HEK293 (cell line): ENCODE results near the gene DOK7.

Experiments used
- CTCF ChIA-PET: fragments of 350-600 bp; formaldehyde crosslinking; extraction: SDS; loops from one replicate; lab custom pipeline; 2021; ENCODE audit warnings: antibody characterized with exemption; lab: Yijun Ruan, JAX
- POLR2A ChIA-PET: fragments of 300-600 bp; formaldehyde crosslinking; extraction: SDS; loops from one replicate; lab custom pipeline; 2020; ENCODE audit warnings: antibody characterized with exemption, inconsistent platforms; lab: Yijun Ruan, JAX
- H3K27ac ChIP-seq: fragments of 200-500 bp; sonication (Bioruptor generic); 2 replicates; pipeline ENCODE4 v1.5.1; 2014; ENCODE audit warnings: low read depth, low read length, control low read depth, inconsistent platforms; ENCODE audit errors: extremely low read depth
- H3K36me3 ChIP-seq, 2 experiments: fragments of 200-500 bp in 1 of 2; sonication (Bioruptor generic) in 1 of 2; 1 replicate in 1 of 2; 2 replicates in 1 of 2; pipeline ENCODE4 v1.5.1; 2014 to 2017; ENCODE audit warnings: inconsistent platforms in 2 of 2, low read length in 2 of 2; ENCODE audit not compliant: control insufficient read depth in 2 of 2, insufficient read depth in 1 of 2
- H3K4me1 ChIP-seq: fragments of 200-500 bp; sonication (Bioruptor generic); 2 replicates; pipeline ENCODE4 v1.5.1; 2014; ENCODE audit warnings: mild to moderate bottlenecking, low read length, inconsistent platforms; ENCODE audit not compliant: control insufficient read depth, insufficient read depth
- H3K4me3 ChIP-seq: 2 replicates; pipeline ENCODE4 v1.5.1; 2011; ENCODE audit warnings: low read depth, mild to moderate bottlenecking, control low read depth, low read length, moderate library complexity
- H3K9me3 ChIP-seq: fragments of 200-500 bp; sonication (Bioruptor generic); 2 replicates; pipeline ENCODE4 v1.5.1; 2014; ENCODE audit warnings: low read depth, low read length, inconsistent platforms; ENCODE audit not compliant: control insufficient read depth, insufficient read depth
- BCL11B ChIP-seq: fragments of 450-650 bp; formaldehyde crosslinking; IDR thresholded peaks from 2 replicates; pipeline ENCODE4 v1.5.1; 2016; ENCODE audit warnings: low read depth, missing biosample characterization, missing genetic modification characterization
- SCRT1 ChIP-seq: fragments of 450-650 bp; formaldehyde crosslinking; IDR thresholded peaks from 2 replicates; pipeline ENCODE4 v1.5.1; 2016; ENCODE audit warnings: missing biosample characterization, missing genetic modification characterization, borderline replicate concordance
- SETDB1 ChIP-seq: IDR thresholded peaks from one replicate; pipeline ENCODE4 v1.6.1; 2017; ENCODE audit warnings: mild to moderate bottlenecking, low read length, moderate library complexity, mixed read lengths; ENCODE audit not compliant: insufficient read length
- SP2 ChIP-seq: fragments of 450-650 bp; formaldehyde crosslinking; IDR thresholded peaks from 2 replicates; pipeline ENCODE4 v1.5.1; 2016; ENCODE audit warnings: missing biosample characterization, missing genetic modification characterization
- ZFP69B ChIP-seq: fragments of 450-650 bp; formaldehyde crosslinking; IDR thresholded peaks from 2 replicates; pipeline ENCODE4 v1.5.1; 2016; ENCODE audit warnings: missing biosample characterization, missing genetic modification characterization
- ZNF146 ChIP-seq: fragments of 450-650 bp; formaldehyde crosslinking; IDR thresholded peaks from 2 replicates; pipeline ENCODE4 v1.5.1; 2016; ENCODE audit warnings: missing biosample characterization, missing genetic modification characterization
- ZNF169 ChIP-seq: fragments of 450-650 bp; formaldehyde crosslinking; IDR thresholded peaks from 2 replicates; pipeline ENCODE4 v1.5.1; 2016; ENCODE audit warnings: missing biosample characterization, missing genetic modification characterization
- ZNF211 ChIP-seq: fragments of 450-650 bp; formaldehyde crosslinking; IDR thresholded peaks from 2 replicates; pipeline ENCODE4 v1.5.1; 2016; ENCODE audit warnings: low read depth, missing biosample characterization, missing genetic modification characterization
- ZNF221 ChIP-seq: fragments of 450-650 bp; formaldehyde crosslinking; IDR thresholded peaks from 2 replicates; pipeline ENCODE4 v1.5.1; 2017; ENCODE audit warnings: missing biosample characterization, missing genetic modification characterization, borderline replicate concordance
- ZNF24 ChIP-seq: fragments of 450-650 bp; formaldehyde crosslinking; IDR thresholded peaks from 2 replicates; pipeline ENCODE4 v1.5.1; 2016; ENCODE audit warnings: missing biosample characterization, missing genetic modification characterization
- ZNF248 ChIP-seq: fragments of 450-650 bp; formaldehyde crosslinking; IDR thresholded peaks from 2 replicates; pipeline ENCODE4 v1.5.1; 2017; ENCODE audit warnings: missing biosample characterization, missing genetic modification characterization
- ZNF423 ChIP-seq: fragments of 450-650 bp; formaldehyde crosslinking; IDR thresholded peaks from 2 replicates; pipeline ENCODE4 v1.5.1; 2016; ENCODE audit warnings: missing biosample characterization, missing genetic modification characterization
- ZNF510 ChIP-seq: fragments of 450-650 bp; formaldehyde crosslinking; IDR thresholded peaks from 2 replicates; pipeline ENCODE4 v1.5.1; 2018; ENCODE audit warnings: mild to moderate bottlenecking, missing genetic modification characterization, missing biosample characterization; ENCODE audit not compliant: insufficient replicate concordance
- ZNF560 ChIP-seq: fragments of 450-650 bp; formaldehyde crosslinking; IDR thresholded peaks from 2 replicates; pipeline ENCODE4 v1.5.1; 2017; ENCODE audit warnings: missing biosample characterization, missing genetic modification characterization, borderline replicate concordance
- ZNF626 ChIP-seq: fragments of 450-650 bp; sonication (Bioruptor Pico); formaldehyde crosslinking; IDR thresholded peaks from 2 replicates; pipeline ENCODE4 v1.5.1; 2018; ENCODE audit warnings: missing biosample characterization, missing genetic modification characterization, inconsistent platforms
- ZNF654 ChIP-seq: fragments of 450-650 bp; formaldehyde crosslinking; IDR thresholded peaks from 2 replicates; pipeline ENCODE4 v1.5.1; 2016; ENCODE audit warnings: low read depth, missing biosample characterization, missing genetic modification characterization
- ZNF660 ChIP-seq: fragments of 450-650 bp; IDR thresholded peaks from 2 replicates; pipeline ENCODE4 v1.5.1; 2018; ENCODE audit warnings: missing biosample characterization, mild to moderate bottlenecking, missing genetic modification characterization
- ZNF776 ChIP-seq: fragments of 450-650 bp; formaldehyde crosslinking; IDR thresholded peaks from 2 replicates; pipeline ENCODE4 v1.5.0; 2017; ENCODE audit warnings: missing biosample characterization, missing genetic modification characterization, borderline replicate concordance
- ZNF785 ChIP-seq: fragments of 450-650 bp; formaldehyde crosslinking; IDR thresholded peaks from 2 replicates; pipeline ENCODE4 v1.5.1; 2016; ENCODE audit warnings: missing biosample characterization, missing genetic modification characterization
- ZNF792 ChIP-seq: fragments of 450-650 bp; formaldehyde crosslinking; IDR thresholded peaks from 2 replicates; pipeline ENCODE4 v1.5.1; 2016; ENCODE audit warnings: missing biosample characterization, missing genetic modification characterization
- ZNF830 ChIP-seq: fragments of 450-650 bp; IDR thresholded peaks from 2 replicates; pipeline ENCODE4 v1.5.0; 2018; ENCODE audit warnings: missing biosample characterization, missing genetic modification characterization, low read depth, mild to moderate bottlenecking, moderate library complexity
- ZNF843 ChIP-seq: fragments of 450-650 bp; formaldehyde crosslinking; IDR thresholded peaks from 2 replicates; pipeline ENCODE4 v1.5.1; 2016; ENCODE audit warnings: missing biosample characterization, missing genetic modification characterization
- TF ChIP-seq, protein P1 (sequence below): fragments of 450-650 bp; IDR thresholded peaks from 2 replicates; pipeline ENCODE4 v1.5.1; 2018; ENCODE audit warnings: missing biosample characterization, missing genetic modification characterization
- TF ChIP-seq, protein P2 (sequence below): fragments of 450-650 bp; formaldehyde crosslinking; IDR thresholded peaks from 2 replicates; pipeline ENCODE4 v1.5.1; 2016; ENCODE audit warnings: missing biosample characterization, missing genetic modification characterization
- TF ChIP-seq, protein P3 (sequence below): fragments of 450-650 bp; formaldehyde crosslinking; conservative IDR thresholded peaks from 2 replicates; pipeline ENCODE4 v1.5.1; 2016; ENCODE audit warnings: low read depth, missing biosample characterization, missing genetic modification characterization

Gene DOK7

DNA sequence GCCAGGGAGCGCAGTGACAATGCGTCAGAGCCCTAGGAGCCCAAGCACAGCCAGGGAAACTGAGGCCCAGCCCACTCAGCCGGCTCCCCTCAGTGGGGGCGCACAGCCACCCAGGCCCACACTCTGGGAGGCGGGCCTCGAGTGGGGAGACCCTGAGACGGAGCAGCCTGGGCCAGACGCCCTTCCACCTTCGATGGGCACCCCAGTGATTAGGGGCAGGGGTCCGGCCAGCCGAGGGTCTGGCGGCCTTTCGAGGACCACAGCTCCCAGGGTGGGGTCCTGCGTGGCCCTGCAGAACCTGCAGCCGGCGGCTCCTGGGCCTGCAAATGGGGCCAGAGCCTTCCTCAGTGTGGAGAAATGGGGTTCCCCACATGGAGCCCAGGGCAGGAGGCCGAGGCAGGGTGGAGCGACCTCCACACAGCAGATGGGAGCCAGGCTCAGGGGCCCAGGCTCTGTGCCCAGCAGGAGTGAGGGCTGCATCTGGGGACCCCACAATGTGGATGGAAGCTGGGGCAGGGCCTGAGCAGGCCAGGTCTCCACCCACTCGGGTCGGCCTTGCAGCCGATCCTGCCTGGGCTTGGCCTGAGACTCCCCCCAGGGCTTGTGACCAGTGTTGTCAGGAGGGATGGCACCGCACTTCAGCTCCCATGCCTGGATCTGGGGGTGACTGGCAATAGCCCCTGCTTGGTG, 16.3 kb upstream of the DOK7 start:
- Histone ChIP-seq H3K4me3 (no peak overlapping the region), H3K27ac (no peak overlapping the region), H3K36me3 (no peaks in the 10 kb centered on the region), H3K9me3 (no peaks in the 10 kb centered on the region), H3K4me1 (no peaks in the 10 kb centered on the region)
- TF ChIP-seq ZNF560 (tag by site-specific recombination), result no peak
- TF ChIP-seq, protein P1, sequence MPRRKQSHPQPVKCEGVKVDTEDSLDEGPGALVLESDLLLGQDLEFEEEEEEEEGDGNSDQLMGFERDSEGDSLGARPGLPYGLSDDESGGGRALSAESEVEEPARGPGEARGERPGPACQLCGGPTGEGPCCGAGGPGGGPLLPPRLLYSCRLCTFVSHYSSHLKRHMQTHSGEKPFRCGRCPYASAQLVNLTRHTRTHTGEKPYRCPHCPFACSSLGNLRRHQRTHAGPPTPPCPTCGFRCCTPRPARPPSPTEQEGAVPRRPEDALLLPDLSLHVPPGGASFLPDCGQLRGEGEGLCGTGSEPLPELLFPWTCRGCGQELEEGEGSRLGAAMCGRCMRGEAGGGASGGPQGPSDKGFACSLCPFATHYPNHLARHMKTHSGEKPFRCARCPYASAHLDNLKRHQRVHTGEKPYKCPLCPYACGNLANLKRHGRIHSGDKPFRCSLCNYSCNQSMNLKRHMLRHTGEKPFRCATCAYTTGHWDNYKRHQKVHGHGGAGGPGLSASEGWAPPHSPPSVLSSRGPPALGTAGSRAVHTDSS (tag by site-specific recombination), result no peak
- TF ChIP-seq ZNF248 (tag by site-specific recombination), result no peak
- TF ChIP-seq ZNF146 (tag by site-specific recombination), result no peak
- TF ChIP-seq ZNF660 (tag by site-specific recombination), result no peak
- no peak for TF ChIP-seq ZFP69B (tag by site-specific recombination)
- no peak for TF ChIP-seq ZNF169 (tag by site-specific recombination)
- TF ChIP-seq ZNF785 (tag by site-specific recombination), result no peak
- no peak for TF ChIP-seq SETDB1
- no peak for TF ChIP-seq ZNF221 (tag by site-specific recombination)
- no peak for TF ChIP-seq ZNF423 (tag by site-specific recombination)
- TF ChIP-seq, protein P2, sequence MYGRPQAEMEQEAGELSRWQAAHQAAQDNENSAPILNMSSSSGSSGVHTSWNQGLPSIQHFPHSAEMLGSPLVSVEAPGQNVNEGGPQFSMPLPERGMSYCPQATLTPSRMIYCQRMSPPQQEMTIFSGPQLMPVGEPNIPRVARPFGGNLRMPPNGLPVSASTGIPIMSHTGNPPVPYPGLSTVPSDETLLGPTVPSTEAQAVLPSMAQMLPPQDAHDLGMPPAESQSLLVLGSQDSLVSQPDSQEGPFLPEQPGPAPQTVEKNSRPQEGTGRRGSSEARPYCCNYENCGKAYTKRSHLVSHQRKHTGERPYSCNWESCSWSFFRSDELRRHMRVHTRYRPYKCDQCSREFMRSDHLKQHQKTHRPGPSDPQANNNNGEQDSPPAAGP (tag by site-specific recombination), result no peak
- ChIA-PET CTCF (interaction anchor here (0.7 kb wide), 1 partner anchor 340 kb away, joined by 4 read pairs; no protein-coding TSS in a partner anchor), POLR2A (no interaction called here)

DNA sequence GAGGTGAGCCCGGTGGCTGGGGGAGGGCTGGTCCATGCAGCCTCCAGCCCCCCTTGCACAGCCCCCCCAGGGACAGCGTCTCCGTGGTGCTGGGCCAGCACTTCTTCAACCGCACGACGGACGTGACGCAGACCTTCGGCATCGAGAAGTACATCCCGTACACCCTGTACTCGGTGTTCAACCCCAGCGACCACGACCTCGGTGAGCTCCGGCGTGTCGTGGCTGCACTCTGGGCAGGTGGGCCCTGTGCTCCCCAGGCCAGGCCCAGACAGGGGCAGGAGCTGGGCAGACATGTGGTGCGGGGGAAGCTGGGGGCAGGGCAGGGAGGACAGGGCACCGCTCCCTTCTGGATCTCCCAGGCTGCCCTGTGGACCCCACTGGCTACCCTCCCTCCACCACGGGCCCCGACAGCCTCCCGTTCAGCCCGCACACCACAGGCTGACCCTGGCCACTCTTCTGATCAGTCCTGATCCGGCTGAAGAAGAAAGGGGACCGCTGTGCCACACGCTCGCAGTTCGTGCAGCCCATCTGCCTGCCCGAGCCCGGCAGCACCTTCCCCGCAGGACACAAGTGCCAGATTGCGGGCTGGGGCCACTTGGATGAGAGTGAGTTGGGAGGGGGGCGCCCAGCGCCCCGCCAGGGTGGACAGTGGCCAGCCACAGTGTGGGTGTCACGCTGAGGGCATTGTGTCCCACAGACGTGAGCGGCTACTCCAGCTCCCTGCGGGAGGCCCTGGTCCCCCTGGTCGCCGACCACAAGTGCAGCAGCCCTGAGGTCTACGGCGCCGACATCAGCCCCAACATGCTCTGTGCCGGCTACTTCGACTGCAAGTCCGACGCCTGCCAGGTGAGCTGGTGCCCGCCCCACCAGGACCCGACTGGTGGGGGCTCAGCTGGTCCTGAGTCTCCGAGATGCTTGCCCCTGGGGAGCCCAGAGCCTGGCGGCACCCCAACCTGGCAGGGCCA, 15.4 kb upstream of the DOK7 start:
- CTCF ChIA-PET, result interaction anchor here (0.7 to 0.9 kb wide), 2 partner anchors 254 to 341 kb away, joined by 4 read pairs; no protein-coding TSS in a partner anchor
- Histone ChIP-seq H3K4me1 (no peaks in the 10 kb centered on the region), H3K4me3 (no peak overlapping the region), H3K27ac (no peak overlapping the region), H3K36me3 (no peaks in the 10 kb centered on the region)
- POLR2A ChIA-PET, result no interaction called here
- TF ChIP-seq SCRT1 (tag by site-specific recombination) (no peak), ZNF626 (tag by site-specific recombination) (no peak), ZNF654 (no peak), ZNF24 (tag by site-specific recombination) (no peak), ZNF830 (tag by site-specific recombination) (no peak), ZNF211 (no peak), ZNF792 (tag by site-specific recombination) (no peak), ZNF843 (tag by site-specific recombination) (no peak), ZNF776 (no peak), BCL11B (tag by site-specific recombination) (no peak), ZNF560 (tag by site-specific recombination) (no peak), ZNF510 (no peak), SP2 (tag by site-specific recombination) (no peak)
- TF ChIP-seq, protein P3, sequence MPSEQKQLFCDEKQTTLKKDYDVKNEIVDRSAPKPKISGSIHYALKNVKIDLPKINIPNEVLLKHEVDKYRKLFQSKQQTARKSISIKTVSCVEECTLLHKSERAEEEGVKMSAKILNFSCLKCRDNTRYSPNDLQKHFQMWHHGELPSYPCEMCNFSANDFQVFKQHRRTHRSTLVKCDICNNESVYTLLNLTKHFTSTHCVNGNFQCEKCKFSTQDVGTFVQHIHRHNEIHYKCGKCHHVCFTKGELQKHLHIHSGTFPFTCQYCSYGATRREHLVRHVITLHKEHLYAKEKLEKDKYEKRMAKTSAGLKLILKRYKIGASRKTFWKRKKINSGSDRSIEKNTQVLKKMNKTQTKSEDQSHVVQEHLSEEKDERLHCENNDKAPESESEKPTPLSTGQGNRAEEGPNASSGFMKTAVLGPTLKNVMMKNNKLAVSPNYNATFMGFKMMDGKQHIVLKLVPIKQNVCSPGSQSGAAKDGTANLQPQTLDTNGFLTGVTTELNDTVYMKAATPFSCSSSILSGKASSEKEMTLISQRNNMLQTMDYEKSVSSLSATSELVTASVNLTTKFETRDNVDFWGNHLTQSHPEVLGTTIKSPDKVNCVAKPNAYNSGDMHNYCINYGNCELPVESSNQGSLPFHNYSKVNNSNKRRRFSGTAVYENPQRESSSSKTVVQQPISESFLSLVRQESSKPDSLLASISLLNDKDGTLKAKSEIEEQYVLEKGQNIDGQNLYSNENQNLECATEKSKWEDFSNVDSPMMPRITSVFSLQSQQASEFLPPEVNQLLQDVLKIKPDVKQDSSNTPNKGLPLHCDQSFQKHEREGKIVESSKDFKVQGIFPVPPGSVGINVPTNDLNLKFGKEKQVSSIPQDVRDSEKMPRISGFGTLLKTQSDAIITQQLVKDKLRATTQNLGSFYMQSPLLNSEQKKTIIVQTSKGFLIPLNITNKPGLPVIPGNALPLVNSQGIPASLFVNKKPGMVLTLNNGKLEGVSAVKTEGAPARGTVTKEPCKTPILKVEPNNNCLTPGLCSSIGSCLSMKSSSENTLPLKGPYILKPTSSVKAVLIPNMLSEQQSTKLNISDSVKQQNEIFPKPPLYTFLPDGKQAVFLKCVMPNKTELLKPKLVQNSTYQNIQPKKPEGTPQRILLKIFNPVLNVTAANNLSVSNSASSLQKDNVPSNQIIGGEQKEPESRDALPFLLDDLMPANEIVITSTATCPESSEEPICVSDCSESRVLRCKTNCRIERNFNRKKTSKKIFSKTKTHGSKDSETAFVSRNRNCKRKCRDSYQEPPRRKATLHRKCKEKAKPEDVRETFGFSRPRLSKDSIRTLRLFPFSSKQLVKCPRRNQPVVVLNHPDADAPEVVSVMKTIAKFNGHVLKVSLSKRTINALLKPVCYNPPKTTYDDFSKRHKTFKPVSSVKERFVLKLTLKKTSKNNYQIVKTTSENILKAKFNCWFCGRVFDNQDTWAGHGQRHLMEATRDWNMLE (tag by site-specific recombination), result no peak
- TF ChIP-seq, all 188 proteins: peak for 0
- no peaks in the 10 kb centered on the region for H3K9me3 ChIP-seq
